ACHN (cell line): ENCODE measurements around the gene USP43.
"Not testable (repeated sequence)": the region's sequence is repeated elsewhere in the genome, so short reads cannot be mapped to it uniquely, and the experiment has no call there.

Experiments used
- DNase-seq: peaks from one replicate; pipeline ENCODE4 v3.0.0-alpha.2; 2015
- in situ Hi-C: cut with HindIII; loops from 2 replicates; pipeline ENCODE4 v1.10.0; 2017; ENCODE audit warnings: low sequenced_read_pairs, low pct_ligation_motif_present, low pct_unique_long_range_greater_than_20kb

Gene USP43

DNA sequence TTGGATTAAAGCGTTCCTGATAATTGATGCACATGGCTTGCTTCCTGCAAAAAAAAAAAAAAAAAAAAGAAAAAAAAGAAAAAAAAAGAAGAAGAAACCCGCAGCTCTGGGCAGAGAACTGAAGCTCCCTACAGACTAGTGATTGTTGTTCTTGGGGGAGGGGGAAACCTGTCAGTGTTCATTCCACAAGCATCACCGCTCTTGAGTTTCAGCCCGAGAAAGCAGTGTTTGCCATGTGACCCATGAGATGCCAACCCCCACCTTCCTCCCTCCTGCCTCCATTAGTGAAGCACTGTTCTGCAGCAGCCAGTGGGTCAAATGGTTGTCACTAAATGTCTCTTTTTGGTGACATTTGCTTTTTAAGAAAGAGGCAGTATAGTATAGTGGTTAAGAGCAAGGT is 1.7 kb downstream of the USP43 start:
- DNase-seq = no peak
- in situ Hi-C loops = no loop called here

DNA sequence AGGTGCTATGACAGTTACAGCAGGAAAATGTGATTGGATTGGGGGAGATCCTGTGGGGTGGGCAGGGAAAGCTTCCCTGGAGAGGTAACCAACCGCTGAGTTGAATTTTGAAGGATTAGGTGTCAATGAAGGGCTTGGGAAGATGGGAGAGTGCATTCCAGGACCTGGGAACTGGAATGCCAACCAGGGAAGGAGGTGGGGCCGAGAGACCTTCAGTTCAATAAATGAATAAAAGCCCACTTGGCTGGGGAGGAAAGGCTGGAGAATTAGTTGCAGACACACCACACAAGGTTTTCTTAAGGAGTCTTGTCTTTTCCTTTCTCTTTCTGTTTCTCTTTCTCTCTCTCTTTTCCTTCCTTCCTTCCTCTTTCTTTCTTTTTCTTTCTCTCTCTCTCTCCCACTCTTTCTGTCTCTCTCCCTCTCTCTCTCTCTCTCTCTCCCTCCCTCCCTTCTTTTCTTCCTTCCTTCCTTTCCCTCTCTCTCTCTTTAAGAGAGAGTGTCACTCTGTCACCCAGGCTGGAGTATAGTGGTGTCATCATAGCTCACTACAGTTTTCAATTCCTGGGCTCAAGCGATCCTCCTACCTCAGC is 3.3 kb downstream of the USP43 start:
- in situ Hi-C loops = no loop called here
- peak; percentile 64 for DNase-seq

DNA sequence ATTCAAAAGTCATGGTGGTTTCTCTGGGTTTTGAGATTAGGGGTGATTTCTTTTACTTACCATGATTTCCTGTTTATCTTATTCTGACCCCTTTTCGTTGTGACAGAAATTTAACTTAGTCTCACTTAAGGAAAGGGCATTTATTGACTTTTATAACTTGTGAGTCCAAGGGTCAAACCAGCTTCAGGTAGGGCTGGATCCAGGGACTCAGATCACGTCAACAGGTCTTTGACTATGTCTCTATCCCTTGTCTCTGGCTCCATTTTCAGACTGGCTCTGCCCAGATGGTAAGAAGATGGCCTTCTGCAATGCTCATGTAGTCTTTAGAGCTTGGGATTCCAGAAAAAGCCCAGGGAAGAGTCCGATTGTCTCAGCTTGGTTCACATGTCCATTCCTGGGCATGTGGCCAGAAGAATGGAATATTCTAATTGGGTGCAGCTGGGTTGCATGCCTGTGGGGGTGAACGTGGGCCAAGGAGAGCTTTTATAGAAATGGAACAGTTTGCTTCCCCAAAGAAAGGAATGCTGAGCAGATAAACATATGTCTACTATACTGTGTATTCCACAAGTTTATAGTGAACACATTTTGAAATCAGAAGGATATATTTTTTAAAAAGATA is 13.4 kb downstream of the USP43 start:
- in situ Hi-C loops = no loop called here
- DNase-seq = no peak

DNA sequence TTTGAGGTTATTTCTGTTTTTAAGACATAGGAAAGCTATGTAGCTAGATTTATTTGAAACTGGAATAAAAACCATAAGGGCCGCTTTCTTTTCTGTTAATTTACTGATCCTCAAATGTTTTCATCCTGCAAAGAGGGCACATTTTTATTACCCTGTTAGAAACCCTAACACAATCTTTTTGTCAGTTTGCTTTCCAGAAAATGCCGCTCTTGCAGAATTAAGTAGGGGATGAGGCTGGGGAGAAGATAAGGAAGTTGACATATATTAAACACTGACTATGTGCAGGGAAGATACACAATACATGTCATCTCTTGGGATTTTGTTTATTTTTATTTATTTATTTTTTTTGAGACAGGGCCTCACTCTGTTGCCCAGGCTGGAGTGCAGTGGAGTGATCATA is 15.7 kb downstream of the USP43 start:
- DNase-seq = no peak
- in situ Hi-C loops = no loop called here

DNA sequence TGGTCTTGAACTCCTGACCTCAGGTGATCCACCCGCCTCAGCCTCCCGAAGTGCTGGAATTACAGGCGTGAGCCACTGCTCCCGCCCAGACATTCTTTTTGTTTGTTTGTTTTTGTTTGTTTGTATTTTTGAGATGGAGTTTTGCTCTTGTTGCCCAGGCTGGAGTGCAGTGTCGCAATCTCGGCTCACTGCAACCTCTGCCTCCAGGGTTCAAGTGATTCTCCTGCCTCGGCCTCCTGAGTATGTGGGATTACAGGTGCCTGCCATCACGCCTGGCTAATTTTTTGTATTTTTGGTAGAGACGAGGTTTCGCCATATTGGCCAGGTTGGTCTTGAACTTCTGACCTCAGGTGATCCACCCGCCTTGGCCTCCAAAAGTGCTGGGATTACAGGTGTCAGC is 18.2 kb downstream of the USP43 start:
- DNase-seq, in situ Hi-C loops: not testable (repeated sequence)

DNA sequence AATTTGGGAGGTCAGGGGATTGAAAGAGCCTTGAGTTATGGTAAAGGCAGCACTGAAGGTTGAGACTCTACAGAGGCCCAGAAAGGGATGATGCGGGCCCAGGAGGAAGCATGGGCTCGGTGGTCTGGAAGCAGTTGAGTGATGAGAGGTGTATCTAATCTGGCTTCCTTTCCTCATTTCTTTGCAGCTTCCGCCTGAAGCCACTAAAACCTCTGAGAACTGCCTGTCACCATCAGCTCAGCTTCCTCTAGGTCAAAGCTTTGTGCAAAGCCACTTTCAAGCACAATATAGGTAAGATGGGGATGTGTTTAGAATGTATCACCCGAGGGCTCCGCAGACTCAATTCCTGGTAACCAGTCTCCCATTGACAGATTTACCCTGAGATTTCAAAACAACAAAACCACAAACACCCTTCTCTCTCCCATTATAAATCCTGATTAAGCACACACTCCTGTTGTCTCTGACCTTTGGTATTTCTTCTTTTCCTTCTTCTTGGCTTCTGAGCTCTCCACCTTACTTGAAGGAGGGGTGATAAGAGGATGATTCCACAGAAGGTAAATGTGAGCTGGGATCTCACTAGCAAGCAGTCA is 21.2 kb downstream of the USP43 start:
- in situ Hi-C loops = no loop called here
- DNase-seq = no peak

DNA sequence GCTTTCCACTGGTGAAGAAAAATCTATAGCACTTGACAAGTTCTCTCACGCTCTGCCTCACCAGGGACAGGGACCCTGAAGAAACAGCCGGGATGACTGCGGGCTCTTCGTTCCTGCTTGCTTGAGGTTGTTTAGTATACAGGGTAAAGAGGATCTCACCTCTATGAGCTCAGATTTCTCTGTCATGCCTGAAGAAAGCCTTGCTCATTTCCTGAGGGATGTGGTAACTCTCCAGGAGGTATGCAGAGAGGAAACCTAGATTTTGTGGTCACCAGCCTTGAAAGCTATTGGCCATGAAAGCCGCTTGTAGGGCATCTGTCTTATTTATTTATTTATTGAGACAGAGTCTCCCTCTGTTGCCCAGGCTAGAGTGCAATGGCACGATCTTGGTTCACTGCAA is 23.2 kb downstream of the USP43 start:
- peak; percentile 82 for DNase-seq
- in situ Hi-C loops = no loop called here

DNA sequence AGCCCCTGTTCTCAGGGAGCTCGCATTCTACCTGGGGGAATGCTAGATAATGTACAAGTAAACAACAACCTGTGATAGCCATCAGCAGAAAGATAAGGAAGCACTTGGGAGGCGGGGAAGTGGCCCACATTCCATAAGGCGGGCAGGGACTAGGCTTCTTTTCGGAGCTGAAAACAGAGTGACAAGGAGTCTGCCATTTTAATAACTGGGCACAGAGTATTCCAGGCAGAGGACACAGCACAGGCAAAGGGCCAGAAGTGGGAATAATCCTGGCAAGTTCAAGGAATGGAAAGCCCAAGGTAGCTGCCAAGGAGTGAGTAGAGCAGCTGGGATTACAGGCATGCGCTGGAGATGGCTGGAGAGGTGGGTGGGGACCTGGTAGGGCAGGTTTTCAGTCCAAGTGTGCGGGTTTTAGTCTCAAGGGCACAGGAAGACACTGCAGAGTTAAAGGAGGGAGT is 24.3 kb downstream of the USP43 start:
- no peak for DNase-seq

DNA sequence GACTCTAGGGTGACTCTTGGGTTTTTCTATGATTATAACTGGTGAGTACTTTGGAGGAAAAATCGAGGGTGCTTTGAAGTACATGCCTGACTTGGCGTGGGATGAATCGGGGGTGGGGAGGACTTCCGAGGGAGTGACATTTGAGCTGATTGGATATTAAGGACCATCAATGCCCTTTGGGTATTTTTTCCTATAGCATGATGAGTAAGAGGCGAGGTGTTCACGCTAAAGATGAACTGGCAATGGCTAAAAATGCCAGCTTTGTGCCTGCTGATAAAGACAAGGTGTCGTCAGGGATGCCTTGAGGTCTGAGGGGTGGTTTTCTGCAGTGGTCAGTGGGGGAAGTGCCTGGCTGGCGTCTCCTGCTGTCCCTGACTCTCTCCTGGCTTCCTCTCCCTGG is 25.3 kb downstream of the USP43 start:
- in situ Hi-C loops = no loop called here
- no peak for DNase-seq

More for the DNA sequence above, 24.3 kb downstream of the USP43 start:
- in situ Hi-C loops = no loop called here

DNA sequence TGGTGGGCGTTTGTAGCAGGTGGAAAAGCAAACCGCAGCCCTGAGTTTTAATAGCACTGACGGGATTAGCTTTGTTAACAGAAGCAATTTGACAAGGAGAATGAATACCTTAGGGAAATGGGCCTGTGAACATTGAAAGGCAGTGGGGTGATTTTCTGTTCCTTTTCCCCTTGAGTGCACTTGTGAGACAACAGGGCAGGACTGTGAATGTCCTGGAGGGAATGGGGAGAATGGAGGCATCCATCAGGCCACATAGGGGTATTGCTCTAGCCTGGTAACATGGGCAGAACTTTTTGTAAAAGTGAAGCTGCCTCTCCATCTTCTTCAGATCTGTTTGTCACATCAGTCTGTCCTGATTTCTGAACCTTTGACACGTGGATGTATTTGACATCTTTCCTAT is 26.2 kb downstream of the USP43 start:
- in situ Hi-C loops = no loop called here
- no peak for DNase-seq

DNA sequence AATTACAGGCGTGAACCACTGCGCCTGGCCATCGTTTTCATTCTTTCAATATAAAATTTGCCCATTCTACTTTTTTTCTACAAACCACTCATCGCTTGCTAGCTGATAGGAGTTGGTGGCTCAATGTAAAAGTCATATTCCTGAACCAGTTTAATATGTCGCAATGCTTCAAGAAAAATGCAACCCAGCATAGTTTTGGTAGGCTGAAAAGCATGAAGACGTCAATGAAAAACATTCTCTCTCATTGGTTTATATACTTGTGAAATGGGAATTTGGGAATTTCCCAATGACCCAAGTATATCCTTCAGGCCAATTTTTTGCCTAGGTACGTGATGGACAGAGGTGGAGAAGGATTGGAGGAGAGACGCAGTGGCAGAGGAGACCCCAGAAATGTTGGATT is 26.9 kb downstream of the USP43 start:
- DNase-seq = no peak
- in situ Hi-C loops = no loop called here

DNA sequence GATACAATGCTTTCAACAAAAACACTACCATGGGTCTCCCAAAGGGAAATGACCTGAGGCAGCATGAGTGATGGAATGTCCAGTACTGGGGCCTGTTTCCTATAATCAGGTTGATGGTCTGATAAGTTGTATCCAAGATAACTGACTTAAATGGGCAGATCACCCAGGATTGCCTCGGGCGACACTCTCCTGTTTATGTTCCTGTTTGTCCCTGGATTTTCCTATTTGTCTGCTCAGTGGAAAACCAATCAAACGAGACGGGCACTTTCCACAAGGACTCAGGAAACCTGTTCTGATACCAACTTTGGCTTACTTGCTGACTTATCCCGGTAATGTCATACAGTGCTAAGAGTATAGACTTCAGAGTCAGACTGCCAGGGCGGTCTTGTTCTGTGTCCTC is 27.4 kb downstream of the USP43 start:
- in situ Hi-C loops = no loop called here
- no peak for DNase-seq

DNA sequence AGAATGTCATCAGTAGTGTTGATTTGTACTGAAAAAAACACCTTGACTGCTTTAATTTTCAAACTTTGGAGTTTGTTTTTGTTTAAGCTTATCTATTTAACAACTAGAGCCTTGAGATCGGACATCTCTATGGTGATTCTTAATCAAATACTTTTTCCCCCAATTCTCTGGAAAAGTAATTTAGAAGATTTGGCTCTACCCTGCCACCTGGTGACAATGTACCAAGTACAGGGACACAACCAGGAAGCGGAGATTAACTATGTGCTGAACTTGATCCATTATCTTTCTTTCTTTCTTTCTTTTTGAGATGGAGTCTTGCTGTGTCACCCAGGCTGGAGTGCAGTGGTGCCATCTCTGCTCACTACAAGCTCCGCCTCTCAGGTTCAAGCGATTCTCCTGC is 30.8 kb downstream of the USP43 start:
- peak; percentile 40 for DNase-seq
- in situ Hi-C loops = no loop called here

DNA sequence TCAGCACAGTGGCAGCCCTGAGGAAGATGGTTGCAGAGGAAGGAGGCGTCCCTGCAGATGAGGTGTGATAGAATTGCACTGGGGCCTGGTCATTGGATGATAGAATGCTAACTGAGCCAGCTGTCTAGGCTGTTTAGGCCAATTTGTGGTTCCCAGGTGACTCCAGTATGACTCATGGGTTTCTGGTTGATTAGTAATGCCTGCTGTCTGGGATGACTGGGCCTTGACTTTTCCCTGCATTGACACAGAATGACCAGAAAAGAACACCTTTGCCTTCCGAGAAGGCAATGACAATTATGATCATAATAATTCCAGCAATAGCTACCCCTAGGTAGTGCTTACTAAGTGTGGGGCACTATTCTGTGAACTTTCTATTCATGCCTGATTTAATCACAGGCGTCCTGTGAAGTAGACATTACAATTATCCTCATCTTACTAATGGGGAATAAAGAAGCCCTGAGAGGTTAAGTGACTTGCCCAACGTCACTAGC is 31.5 kb downstream of the USP43 start:
- in situ Hi-C loops = no loop called here
- peak; percentile 92 for DNase-seq

DNA sequence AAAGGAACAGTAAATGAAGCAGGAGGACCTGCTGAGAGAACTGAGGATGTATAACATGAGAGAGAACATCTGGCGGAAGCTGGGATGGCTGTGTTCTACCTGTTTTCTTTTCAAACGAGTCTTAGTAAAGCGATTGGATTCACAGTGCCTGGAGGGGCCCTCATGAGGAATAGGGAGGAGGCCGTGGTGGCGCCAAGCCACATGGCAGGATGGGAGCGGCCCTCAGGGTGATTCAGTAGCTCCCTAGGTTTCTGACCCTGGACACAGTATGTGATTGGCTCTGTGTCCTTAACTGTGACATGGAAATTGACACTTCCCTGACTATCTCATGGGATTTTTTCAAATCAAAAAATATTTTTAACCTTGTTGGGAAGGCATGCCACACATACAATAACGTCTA is 32.1 kb downstream of the USP43 start:
- no peak for DNase-seq
- in situ Hi-C loops = no loop called here

DNA sequence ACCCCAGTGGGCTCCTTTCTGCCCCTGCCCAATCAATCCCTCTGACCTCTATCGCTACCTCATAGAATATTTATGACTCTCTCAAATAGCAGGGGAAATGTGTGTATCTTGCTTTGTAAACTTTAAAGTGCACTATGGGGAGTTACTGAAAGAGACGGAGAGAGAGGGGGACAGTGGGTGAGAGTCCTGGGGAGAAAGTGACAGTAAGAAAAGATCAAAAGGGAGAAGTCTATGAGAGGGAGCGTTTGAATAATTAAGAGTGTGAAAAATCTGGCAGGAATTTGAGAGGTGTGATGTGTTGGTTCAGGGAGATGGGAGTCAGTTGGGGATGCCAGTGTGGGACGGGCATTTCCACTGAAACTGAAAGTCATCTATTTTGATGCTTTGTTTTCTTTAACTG is 32.6 kb downstream of the USP43 start:
- in situ Hi-C loops = no loop called here
- no peak for DNase-seq

DNA sequence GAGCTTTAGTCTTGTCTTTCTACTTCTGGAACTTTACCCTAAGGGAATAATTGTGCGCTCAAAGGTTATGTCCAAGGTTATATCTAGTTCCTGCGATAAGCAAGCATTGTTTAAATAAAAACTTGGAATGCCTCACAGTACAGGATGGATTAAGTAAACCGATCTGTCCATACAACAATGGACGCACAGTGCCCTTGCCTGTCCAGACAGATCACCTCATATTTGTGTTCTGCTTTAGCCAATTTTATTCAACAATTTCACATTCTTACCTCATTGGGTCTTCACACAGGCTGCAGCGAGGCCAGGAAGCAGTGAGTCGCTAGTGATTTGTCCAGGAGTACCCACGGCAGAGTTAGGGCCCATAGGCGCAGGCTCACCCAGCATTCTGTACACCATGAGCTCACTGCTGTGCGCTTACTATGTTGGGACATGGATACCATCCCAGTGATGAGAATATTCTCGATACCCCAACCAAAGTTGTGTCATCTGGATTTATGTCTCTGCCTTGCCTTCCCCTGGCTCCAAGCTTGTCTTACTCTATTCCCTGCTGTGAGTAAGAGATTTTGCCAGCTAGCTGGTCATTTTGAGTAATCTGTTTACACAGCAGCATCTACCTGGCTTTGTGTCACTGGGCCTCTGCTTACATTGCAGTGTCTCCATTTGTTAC is 39.8 kb downstream of the USP43 start:
- DNase-seq = no peak
- in situ Hi-C loops = no loop called here

DNA sequence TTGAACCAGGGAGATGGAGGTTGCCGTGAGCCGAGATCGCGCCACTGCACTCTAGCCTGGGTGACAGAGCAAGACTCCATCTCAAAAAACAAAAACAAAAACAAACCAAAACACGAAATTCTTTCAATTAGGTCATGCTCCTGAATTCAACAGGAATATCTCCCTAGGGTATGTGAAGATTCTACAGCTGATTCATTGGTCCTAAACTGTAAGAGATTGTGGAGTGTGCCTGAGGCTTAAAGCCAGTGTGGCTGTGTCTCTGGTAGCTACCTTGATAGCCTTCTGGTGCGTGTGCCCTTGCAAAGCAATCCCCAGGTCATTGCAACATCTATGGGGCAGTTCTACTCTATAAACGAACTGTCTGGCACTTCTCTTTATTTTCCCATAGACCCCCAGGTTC is 48.4 kb downstream of the USP43 start:
- in situ Hi-C loops = no loop called here

DNA sequence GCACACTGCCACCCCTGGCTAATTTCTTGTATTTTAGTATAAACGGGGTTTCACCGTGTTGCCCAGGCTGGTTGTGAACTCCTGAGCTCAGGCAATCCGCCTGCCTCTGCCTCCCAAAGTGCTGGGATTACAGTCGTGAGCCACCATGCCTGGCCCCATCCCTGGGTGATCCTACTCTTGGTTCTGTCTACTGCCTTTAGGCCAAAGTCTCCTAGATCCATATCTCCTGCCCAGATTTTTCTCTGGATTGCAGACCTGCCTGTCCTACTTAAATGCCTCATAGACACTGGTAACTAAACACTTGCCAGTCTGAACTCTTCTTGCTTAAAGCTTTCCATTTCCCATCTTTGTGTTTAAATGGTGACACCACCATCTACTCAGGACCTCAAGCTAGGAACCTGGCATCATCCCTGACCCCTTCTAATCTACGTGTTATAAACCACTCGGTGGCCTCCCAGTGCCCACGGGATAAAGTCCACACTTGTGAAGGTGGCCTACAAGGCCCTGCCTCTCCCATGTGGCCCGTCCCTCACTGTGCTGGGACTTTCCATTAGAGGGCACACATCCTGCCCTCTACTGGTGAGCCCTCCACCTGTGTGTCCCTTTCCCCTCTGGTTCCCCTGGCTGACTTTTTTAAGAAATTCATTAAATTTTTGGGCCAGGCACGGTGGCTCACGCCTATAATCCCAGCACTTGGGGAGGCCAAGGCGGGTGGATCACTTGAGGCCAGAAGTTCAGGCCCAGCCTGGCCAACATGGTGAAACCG is 51.1 kb downstream of the USP43 start:
- DNase-seq = peak; percentile 13
- in situ Hi-C loops = no loop called here

More for the DNA sequence above, 48.4 kb downstream of the USP43 start:
- no peak for DNase-seq
